Activated CD4-positive, alpha-beta memory T cell treated with anti-CD3 and anti-CD28 coated beads, Interleukin-2, amount 10 ng/mL, durations not matched to agents 7 days and 5 days (primary cell): ENCODE measurements around the gene PCK1. TPM values are rescaled to one million over a fixed set of nuclear protein-coding genes. Genes with fewer than 3 reads are reported as not detected.

Experiments used
- CTCF ChIA-PET: fragments of 350-600 bp; sonication (Branson Sonifier 250); formaldehyde crosslinking; loops from one replicate; lab custom pipeline; 2021; ENCODE audit warnings: antibody characterized with exemption, inconsistent platforms; lab: Charles Lee
- POLR2A ChIA-PET: fragments of 350-600 bp; sonication (Branson Sonifier 250); formaldehyde crosslinking; loops from one replicate; lab custom pipeline; 2021; ENCODE audit warnings: antibody characterized with exemption; lab: Charles Lee
- DNase-seq: peaks from one replicate; pipeline ENCODE4 v3.0.0-alpha.2; 2020
- H3K27ac Mint-ChIP-seq: one replicate; pipeline ENCODE4 v1.8.0; 2021; ENCODE audit warnings: mild to moderate bottlenecking, mixed read lengths
- H3K27me3 Mint-ChIP-seq: one replicate; pipeline ENCODE4 v1.8.0; 2021; ENCODE audit warnings: mixed read lengths
- H3K36me3 Mint-ChIP-seq: one replicate; pipeline ENCODE4 v1.8.0; 2021; ENCODE audit warnings: low read depth, mixed read lengths
- H3K4me1 Mint-ChIP-seq: one replicate; pipeline ENCODE4 v1.8.0; 2021; ENCODE audit warnings: mixed read lengths
- H3K4me3 Mint-ChIP-seq: one replicate; pipeline ENCODE4 v1.8.0; 2021; ENCODE audit warnings: mild to moderate bottlenecking, mixed read lengths
- H3K9me3 Mint-ChIP-seq: one replicate; pipeline ENCODE4 v1.8.0; 2021; ENCODE audit warnings: mixed read lengths
- total RNA-seq, 2 experiments: library from RNA; stranded (reverse); gene quantifications; one replicate each; pipeline ENCODE4 v1.2.3, GENCODE V29; 2021

The PCK1 gene
- total RNA-seq, 2 experiments from 2014 or later: not detected

GRCh38 chr20:57540890-57541580, 19.9 kb upstream of the PCK1 start:
- H3K4me3 Mint-ChIP-seq: no peak overlapping the region
- ChIA-PET CTCF (no interaction called here), POLR2A (no interaction called here)
- no peaks in the 10 kb centered on the region for H3K9me3 Mint-ChIP-seq
- H3K4me1 Mint-ChIP-seq: no peaks in the 10 kb centered on the region
- H3K27me3 Mint-ChIP-seq: peaks cover 45% of the 10 kb centered on the region
- no peaks in the 10 kb centered on the region for H3K36me3 Mint-ChIP-seq
- no peak overlapping the region for H3K27ac Mint-ChIP-seq
- no peak for DNase-seq

DNA sequence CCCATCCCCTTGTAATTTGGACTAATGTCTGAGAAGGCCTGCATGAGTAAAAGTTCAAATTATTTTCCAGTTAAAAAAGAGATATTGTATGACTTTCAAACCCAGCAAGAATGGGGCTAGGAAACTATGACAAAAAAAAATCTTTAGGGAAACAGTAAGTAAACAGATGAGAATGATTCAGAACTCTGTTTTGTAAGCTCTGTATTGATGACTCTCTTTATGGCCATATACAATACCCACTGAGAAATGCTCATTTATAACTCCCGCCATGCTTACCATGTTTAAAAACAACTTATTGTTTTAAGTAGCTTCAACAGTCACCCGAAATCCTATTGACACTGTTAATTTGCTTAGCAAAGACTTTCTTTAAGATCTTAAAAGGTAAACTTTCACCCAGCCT, 17.2 kb upstream of the PCK1 start:
- H3K4me3 Mint-ChIP-seq: no peak overlapping the region
- no peaks in the 10 kb centered on the region for H3K9me3 Mint-ChIP-seq
- ChIA-PET POLR2A (no interaction called here), CTCF (no interaction called here)
- peaks cover 30% of the 10 kb centered on the region for H3K27me3 Mint-ChIP-seq
- H3K27ac Mint-ChIP-seq: no peak overlapping the region
- no peaks in the 10 kb centered on the region for H3K36me3 Mint-ChIP-seq
- no peak for DNase-seq
- H3K4me1 Mint-ChIP-seq: no peaks in the 10 kb centered on the region

- H3K36me3 Mint-ChIP-seq: no peaks in the 10 kb centered on the region
- no peak overlapping the region for H3K27ac Mint-ChIP-seq
- peaks cover 26% of the 10 kb centered on the region for H3K27me3 Mint-ChIP-seq
- H3K4me1 Mint-ChIP-seq: no peaks in the 10 kb centered on the region
- no peak overlapping the region for H3K4me3 Mint-ChIP-seq
- DNase-seq: no peak
- POLR2A ChIA-PET: no interaction called here
- CTCF ChIA-PET: no interaction called here
- H3K9me3 Mint-ChIP-seq: no peaks in the 10 kb centered on the region
Measured at GRCh38 chr20:57544838-57545564, 15.9 kb upstream of the PCK1 start.

GRCh38 chr20:57545927-57546662, 14.8 kb upstream of the PCK1 start:
- H3K27ac Mint-ChIP-seq: no peak overlapping the region
- DNase-seq: no peak
- no peak overlapping the region for H3K4me3 Mint-ChIP-seq
- ChIA-PET CTCF (no interaction called here), POLR2A (no interaction called here)
- H3K9me3 Mint-ChIP-seq: no peaks in the 10 kb centered on the region
- peaks cover 26% of the 10 kb centered on the region for H3K27me3 Mint-ChIP-seq
- no peaks in the 10 kb centered on the region for H3K4me1 Mint-ChIP-seq
- H3K36me3 Mint-ChIP-seq: no peaks in the 10 kb centered on the region

- Mint-ChIP-seq H3K4me3 (no peak overlapping the region), H3K36me3 (no peaks in the 10 kb centered on the region), H3K4me1 (no peaks in the 10 kb centered on the region), H3K9me3 (no peaks in the 10 kb centered on the region), H3K27ac (no peak overlapping the region), H3K27me3 (peaks cover 23% of the 10 kb centered on the region)
- ChIA-PET CTCF (no interaction called here), POLR2A (no interaction called here)
- no peak for DNase-seq
Measured at GRCh38 chr20:57546956-57547649, 13.8 kb upstream of the PCK1 start.

- no peaks in the 10 kb centered on the region for H3K4me1 Mint-ChIP-seq
- H3K9me3 Mint-ChIP-seq: no peaks in the 10 kb centered on the region
- H3K36me3 Mint-ChIP-seq: no peaks in the 10 kb centered on the region
- H3K27me3 Mint-ChIP-seq: peaks cover 22% of the 10 kb centered on the region
- POLR2A ChIA-PET: no interaction called here
- DNase-seq: no peak
- no peak overlapping the region for H3K4me3 Mint-ChIP-seq
- H3K27ac Mint-ChIP-seq: no peak overlapping the region
- CTCF ChIA-PET: no interaction called here
Measured at GRCh38 chr20:57548177-57549058, 12.5 kb upstream of the PCK1 start.

GRCh38 chr20:57552471-57552870, 8.4 kb upstream of the PCK1 start:
- no peaks in the 10 kb centered on the region for H3K9me3 Mint-ChIP-seq
- H3K36me3 Mint-ChIP-seq: no peaks in the 10 kb centered on the region
- POLR2A ChIA-PET: no interaction called here
- H3K4me1 Mint-ChIP-seq: no peaks in the 10 kb centered on the region
- no peak for DNase-seq
- H3K4me3 Mint-ChIP-seq: no peak overlapping the region
- peaks cover 8% of the 10 kb centered on the region for H3K27me3 Mint-ChIP-seq
- H3K27ac Mint-ChIP-seq: no peak overlapping the region
- CTCF ChIA-PET: no interaction called here

- CTCF ChIA-PET: no interaction called here
Measured at GRCh38 chr20:57553376-57554018, 7.4 kb upstream of the PCK1 start.

DNA sequence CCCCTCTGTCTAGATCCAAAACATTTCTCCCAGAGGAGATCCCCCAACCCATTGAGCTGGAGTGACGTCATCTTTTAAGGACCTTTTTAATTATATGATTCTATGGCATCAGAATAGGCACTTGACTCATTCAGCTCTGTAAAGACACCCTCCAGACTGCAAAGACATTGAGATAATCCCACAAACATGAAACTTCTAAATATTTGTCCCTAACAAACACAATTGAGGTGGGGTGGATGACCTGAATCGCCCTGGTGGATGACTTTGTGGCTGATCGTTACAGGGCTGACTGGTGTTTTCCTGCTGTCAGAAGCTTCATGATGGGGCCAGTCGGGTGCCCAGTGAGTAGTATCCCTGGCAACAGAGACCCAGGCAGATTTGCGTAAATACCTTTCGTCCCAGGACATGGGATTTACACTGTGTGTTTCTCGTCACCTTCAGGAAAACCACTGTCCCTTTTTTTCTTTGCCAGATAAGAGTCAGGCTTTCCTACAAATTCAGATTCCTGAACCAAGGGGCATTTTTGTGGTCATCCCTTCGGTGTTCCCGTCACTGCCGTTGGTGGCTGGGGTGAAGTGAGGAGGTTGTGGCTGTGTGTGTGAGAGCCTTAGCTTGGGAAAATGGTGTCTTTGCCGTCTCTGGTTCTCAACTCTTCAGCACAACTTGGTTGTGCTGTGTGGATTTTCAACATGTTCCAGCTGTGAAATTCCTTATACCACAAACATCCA, 5.3 kb upstream of the PCK1 start:
- CTCF ChIA-PET: no interaction called here
- no peaks in the 10 kb centered on the region for H3K9me3 Mint-ChIP-seq
- no peak for DNase-seq
- POLR2A ChIA-PET: no interaction called here
- peaks cover 19% of the 10 kb centered on the region for H3K27me3 Mint-ChIP-seq
- no peak overlapping the region for H3K4me3 Mint-ChIP-seq
- H3K4me1 Mint-ChIP-seq: no peaks in the 10 kb centered on the region
- no peak overlapping the region for H3K27ac Mint-ChIP-seq
- no peaks in the 10 kb centered on the region for H3K36me3 Mint-ChIP-seq

More at GRCh38 chr20:57553376-57554018, 7.4 kb upstream of the PCK1 start:
- Mint-ChIP-seq H3K27ac (no peak overlapping the region), H3K27me3 (peaks cover 15% of the 10 kb centered on the region), H3K4me3 (no peak overlapping the region), H3K36me3 (no peaks in the 10 kb centered on the region), H3K9me3 (no peaks in the 10 kb centered on the region), H3K4me1 (no peaks in the 10 kb centered on the region)
- POLR2A ChIA-PET: no interaction called here
- no peak for DNase-seq

- H3K27ac Mint-ChIP-seq: no peak overlapping the region
Measured at GRCh38 chr20:57556980-57557274, 4.0 kb upstream of the PCK1 start.

GRCh38 chr20:57557926-57558613, 2.8 kb upstream of the PCK1 start:
- H3K36me3 Mint-ChIP-seq: no peaks in the 10 kb centered on the region
- H3K27ac Mint-ChIP-seq: no peak overlapping the region
- ChIA-PET POLR2A (no interaction called here), CTCF (no interaction called here)
- H3K4me1 Mint-ChIP-seq: no peaks in the 10 kb centered on the region
- H3K4me3 Mint-ChIP-seq: no peak overlapping the region
- H3K27me3 Mint-ChIP-seq: peaks cover 19% of the 10 kb centered on the region
- no peaks in the 10 kb centered on the region for H3K9me3 Mint-ChIP-seq
- no peak for DNase-seq

More at GRCh38 chr20:57556980-57557274, 4.0 kb upstream of the PCK1 start:
- H3K36me3 Mint-ChIP-seq: no peaks in the 10 kb centered on the region
- H3K27me3 Mint-ChIP-seq: peaks cover 19% of the 10 kb centered on the region
- ChIA-PET POLR2A (no interaction called here), CTCF (no interaction called here)
- H3K4me1 Mint-ChIP-seq: no peaks in the 10 kb centered on the region
- H3K9me3 Mint-ChIP-seq: no peaks in the 10 kb centered on the region
- no peak overlapping the region for H3K4me3 Mint-ChIP-seq
- no peak for DNase-seq
